Cardiac muscle cell (in vitro differentiated cells and primary cell): Measurements from ENCODE around the gene TENM3. TPM values are rescaled to one million over a fixed set of nuclear protein-coding genes. Genes with fewer than 3 reads are reported as not detected.

Experiments used
- DNase-seq, 2 donors: peaks; one replicate each; pipeline versions ENCODE4 v3.0.0 to v3.0.0-alpha.2; 2010 to 2017; ENCODE audit warnings: low read depth in 1 of 2, low spot score in 1 of 2
- H3K27ac ChIP-seq: fragments of 200-600 bp; sonication (generic); 2 replicates; pipeline ENCODE4 v1.5.1; 2016
- H3K27me3 ChIP-seq: fragments of 200-600 bp; sonication (generic); 2 replicates; pipeline ENCODE4 v1.6.0; 2016; ENCODE audit warnings: control low read depth
- H3K36me3 ChIP-seq: fragments of 200-600 bp; sonication (generic); 2 replicates; pipeline ENCODE4 v1.5.1; 2016; ENCODE audit warnings: control low read depth
- H3K4me1 ChIP-seq: fragments of 200-600 bp; sonication (generic); 2 replicates; pipeline ENCODE4 v1.8.1; 2017; ENCODE audit warnings: low read depth, mild to moderate bottlenecking, mixed run types
- H3K4me3 ChIP-seq: fragments of 200-600 bp; sonication (generic); 2 replicates; pipeline ENCODE4 v1.5.1; 2016; ENCODE audit warnings: mild to moderate bottlenecking
- H3K9me3 ChIP-seq: fragments of 200-600 bp; sonication (generic); 2 replicates; pipeline ENCODE4 v1.5.1; 2017; ENCODE audit warnings: low read depth, mild to moderate bottlenecking, control low read depth
- CTCF ChIP-seq: IDR thresholded peaks from 2 replicates; pipeline ENCODE4 v1.5.1; 2012; ENCODE audit warnings: low read depth, mild to moderate bottlenecking, low read length
- polyA plus RNA-seq: library from polyadenylated mRNA; unstranded; fragments of >200 nt; fragmentation: Nextera tagmentation; extraction: Ambion mirVana; gene quantifications from 2 replicates; pipeline ENCODE4 v1.2.1, GENCODE V29; 2016
- total RNA-seq: library from RNA; depleted of rRNA; stranded (reverse); fragments of >200 nt; gene quantifications from 2 replicates; pipeline ENCODE4 v1.2.3, GENCODE V29; 2016

The TENM3 gene
- total and polyA plus RNA-seq, 2 experiments from 2014 or later = 12.5 to 24.8 TPM

- Histone ChIP-seq H3K27ac (no peak overlapping the region), H3K36me3 (no peaks in the 10 kb centered on the region), H3K4me1 (no peaks in the 10 kb centered on the region), H3K9me3 (no peaks in the 10 kb centered on the region), H3K27me3 (no peaks in the 10 kb centered on the region), H3K4me3 (no peak overlapping the region)
- no peak for DNase-seq
- TF ChIP-seq CTCF = no peak
Measured at GRCh38 chr4:182510836-182511235, 267.6 kb downstream of the TENM3 start.

GRCh38 chr4:182513587-182514291 is 270.5 kb downstream of the TENM3 start:
- Histone ChIP-seq H3K4me3 (no peak overlapping the region), H3K4me1 (no peaks in the 10 kb centered on the region), H3K9me3 (no peaks in the 10 kb centered on the region), H3K27me3 (no peaks in the 10 kb centered on the region), H3K27ac (no peak overlapping the region), H3K36me3 (no peaks in the 10 kb centered on the region)
- DNase-seq = no peak
- TF ChIP-seq CTCF = no peak

GRCh38 chr4:182518421-182518820 is 275.2 kb downstream of the TENM3 start:
- no peak for TF ChIP-seq CTCF
- Histone ChIP-seq H3K9me3 (no peaks in the 10 kb centered on the region), H3K27ac (no peak overlapping the region), H3K4me3 (no peak overlapping the region), H3K27me3 (no peaks in the 10 kb centered on the region), H3K36me3 (no peaks in the 10 kb centered on the region), H3K4me1 (no peaks in the 10 kb centered on the region)
- DNase-seq = no peak

GRCh38 chr4:182519528-182519927 is 276.3 kb downstream of the TENM3 start:
- no peaks in the 10 kb centered on the region for H3K27me3 ChIP-seq
- no peak overlapping the region for H3K4me3 ChIP-seq
- H3K4me1 ChIP-seq = no peaks in the 10 kb centered on the region
- H3K9me3 ChIP-seq = no peaks in the 10 kb centered on the region
- TF ChIP-seq CTCF = no peak
- H3K27ac ChIP-seq = no peak overlapping the region
- no peaks in the 10 kb centered on the region for H3K36me3 ChIP-seq
- no peak for DNase-seq

GRCh38 chr4:182521011-182521410 is 277.8 kb downstream of the TENM3 start:
- TF ChIP-seq CTCF = no peak
- no peaks in the 10 kb centered on the region for H3K9me3 ChIP-seq
- H3K4me3 ChIP-seq = no peak overlapping the region
- H3K27me3 ChIP-seq = no peaks in the 10 kb centered on the region
- no peak for DNase-seq
- H3K36me3 ChIP-seq = no peaks in the 10 kb centered on the region
- H3K4me1 ChIP-seq = no peaks in the 10 kb centered on the region
- no peak overlapping the region for H3K27ac ChIP-seq
